Dendritic cell treated with granulocyte-macrophage colony-stimulating factor and Interleukin-4, amounts not matched to agents 40 ng/mL and 50 ng/mL, for 4 days (primary cell): ENCODE data around the gene SMC1A.
"Not testable (repeated sequence)": the region's sequence is repeated elsewhere in the genome, so short reads cannot be mapped to it uniquely, and the experiment has no call there.

Source experiments
- H3K27ac Mint-ChIP-seq: one replicate; pipeline ENCODE4 v1.8.0; 2022; ENCODE audit warnings: mild to moderate bottlenecking, mixed read lengths
- H3K27me3 Mint-ChIP-seq: one replicate; pipeline ENCODE4 v1.8.0; 2022; ENCODE audit warnings: mild to moderate bottlenecking, mixed read lengths
- H3K36me3 Mint-ChIP-seq: one replicate; pipeline ENCODE4 v1.8.0; 2022; ENCODE audit warnings: low read depth, mixed read lengths
- H3K4me1 Mint-ChIP-seq: one replicate; pipeline ENCODE4 v1.8.0; 2022; ENCODE audit warnings: low read depth, mixed read lengths
- H3K4me3 Mint-ChIP-seq: one replicate; pipeline ENCODE4 v1.8.0; 2022; ENCODE audit warnings: mild to moderate bottlenecking, moderate library complexity, mixed read lengths
- H3K9me3 Mint-ChIP-seq: one replicate; pipeline ENCODE4 v1.8.0; 2022; ENCODE audit warnings: mixed read lengths
- intact Hi-C: fragments of 100-400 bp; cut with micrococcal nuclease; formaldehyde crosslinking; loops from one replicate; pipeline ENCODE4 v1.15.0; 2022

SMC1A gene

DNA sequence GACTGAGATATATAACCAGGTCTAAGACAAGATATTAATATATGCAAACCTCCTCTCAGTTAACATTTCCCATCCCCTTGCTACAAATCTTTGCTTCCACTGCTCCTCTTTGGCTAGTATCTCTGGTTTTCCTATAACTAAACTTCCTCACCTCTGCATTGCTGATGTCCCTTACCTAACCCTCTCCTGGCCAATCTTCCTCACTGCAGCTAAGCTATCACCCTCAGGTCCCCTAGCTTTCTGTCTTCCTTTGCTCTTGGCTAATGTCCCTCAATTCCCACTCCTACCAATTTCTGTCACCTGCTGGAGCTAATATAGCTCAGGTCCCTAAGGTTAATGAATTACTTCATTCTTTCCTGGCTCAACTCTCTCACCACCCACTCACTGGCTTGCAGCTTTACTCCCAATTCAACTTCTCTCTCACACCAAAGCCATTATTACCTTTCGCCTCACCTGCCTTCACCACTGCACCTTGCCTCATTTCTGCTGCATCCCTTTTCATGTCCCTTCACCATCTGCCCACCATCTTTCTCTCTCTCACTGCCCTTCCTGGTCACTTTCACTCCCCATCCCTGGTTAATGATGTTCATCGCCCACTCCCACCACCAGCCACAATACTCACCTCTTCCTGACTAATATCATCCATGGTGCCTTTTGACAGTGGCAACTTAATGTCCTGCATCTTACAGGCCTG lies 26.7 kb downstream of the SMC1A start:
- Mint-ChIP-seq H3K27me3 (no peaks in the 10 kb centered on the region), H3K9me3 (no peaks in the 10 kb centered on the region), H3K36me3 (peaks cover 73% of the 10 kb centered on the region), H3K4me1 (no peaks in the 10 kb centered on the region), H3K4me3 (no peak overlapping the region), H3K27ac (no peak overlapping the region)
- intact Hi-C loops, result no loop called here

DNA sequence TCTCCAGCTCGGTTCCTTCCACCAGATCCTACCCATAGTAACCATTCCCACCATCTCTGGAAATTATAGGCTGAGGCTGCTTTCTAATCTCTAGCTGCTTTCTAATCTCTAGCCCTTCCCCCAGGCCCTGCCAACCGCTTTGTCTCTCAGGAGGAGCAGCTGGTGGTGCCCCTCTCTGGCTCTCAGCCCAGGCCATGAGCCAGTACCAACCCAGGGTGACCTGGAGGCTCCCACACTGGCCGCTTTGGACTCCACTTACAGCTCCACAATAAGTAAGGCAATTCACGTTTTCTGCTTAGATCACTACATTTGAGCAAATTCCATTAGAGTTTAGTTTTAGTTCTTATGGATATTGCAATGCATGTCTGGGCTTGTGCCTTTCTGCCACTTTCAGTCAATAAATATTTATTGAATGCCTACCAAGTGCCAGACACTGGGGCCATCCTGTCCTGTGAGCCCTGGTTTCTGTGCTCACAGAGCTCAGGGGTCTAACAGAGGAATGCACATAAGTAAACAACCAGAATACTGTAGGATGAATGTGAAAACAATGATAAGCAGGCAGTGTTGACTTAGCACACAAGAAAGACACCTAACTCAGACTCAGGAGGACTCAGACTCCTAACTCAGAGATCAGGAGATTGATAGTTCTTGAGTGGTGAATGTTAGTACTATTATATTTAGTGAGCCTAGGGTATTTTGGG lies 38.9 kb downstream of the SMC1A start:
- H3K4me1 Mint-ChIP-seq, result no peaks in the 10 kb centered on the region
- no peak overlapping the region for H3K4me3 Mint-ChIP-seq
- no peaks in the 10 kb centered on the region for H3K9me3 Mint-ChIP-seq
- no peaks in the 10 kb centered on the region for H3K27me3 Mint-ChIP-seq
- peaks cover 72% of the 10 kb centered on the region for H3K36me3 Mint-ChIP-seq
- H3K27ac Mint-ChIP-seq, result no peak overlapping the region
- intact Hi-C loops, result no loop called here

DNA sequence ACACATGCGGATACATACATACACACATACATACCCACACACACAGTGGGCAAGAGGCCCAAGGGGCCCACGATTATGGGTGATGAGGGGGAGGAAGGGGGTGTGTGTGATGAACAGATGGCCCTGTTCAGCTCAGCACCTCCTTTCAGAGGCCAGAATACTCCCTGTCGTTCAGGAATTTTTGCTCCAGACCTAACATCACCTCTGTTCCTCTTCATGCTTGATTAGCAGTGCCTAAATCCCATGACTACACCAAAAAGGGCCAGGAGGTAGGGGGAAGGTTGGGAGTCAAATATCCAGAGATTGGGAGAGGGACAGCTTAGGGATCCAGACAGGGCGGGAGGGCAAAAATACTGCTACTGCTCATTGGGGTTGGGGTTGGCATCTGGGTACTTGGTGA lies 42.7 kb downstream of the SMC1A start:
- H3K4me1 Mint-ChIP-seq, result peaks cover 14% of the 10 kb centered on the region
- intact Hi-C loops, result loop anchor here (10.0 kb wide), 2 partner anchors 55 to 95 kb away; partner anchors contain the start of gene IQSEC2
- H3K4me3 Mint-ChIP-seq, result no peak overlapping the region
- no peak overlapping the region for H3K27ac Mint-ChIP-seq
- peaks cover 72% of the 10 kb centered on the region for H3K36me3 Mint-ChIP-seq
- H3K27me3 Mint-ChIP-seq, result no peaks in the 10 kb centered on the region
- H3K9me3 Mint-ChIP-seq, result no peaks in the 10 kb centered on the region

DNA sequence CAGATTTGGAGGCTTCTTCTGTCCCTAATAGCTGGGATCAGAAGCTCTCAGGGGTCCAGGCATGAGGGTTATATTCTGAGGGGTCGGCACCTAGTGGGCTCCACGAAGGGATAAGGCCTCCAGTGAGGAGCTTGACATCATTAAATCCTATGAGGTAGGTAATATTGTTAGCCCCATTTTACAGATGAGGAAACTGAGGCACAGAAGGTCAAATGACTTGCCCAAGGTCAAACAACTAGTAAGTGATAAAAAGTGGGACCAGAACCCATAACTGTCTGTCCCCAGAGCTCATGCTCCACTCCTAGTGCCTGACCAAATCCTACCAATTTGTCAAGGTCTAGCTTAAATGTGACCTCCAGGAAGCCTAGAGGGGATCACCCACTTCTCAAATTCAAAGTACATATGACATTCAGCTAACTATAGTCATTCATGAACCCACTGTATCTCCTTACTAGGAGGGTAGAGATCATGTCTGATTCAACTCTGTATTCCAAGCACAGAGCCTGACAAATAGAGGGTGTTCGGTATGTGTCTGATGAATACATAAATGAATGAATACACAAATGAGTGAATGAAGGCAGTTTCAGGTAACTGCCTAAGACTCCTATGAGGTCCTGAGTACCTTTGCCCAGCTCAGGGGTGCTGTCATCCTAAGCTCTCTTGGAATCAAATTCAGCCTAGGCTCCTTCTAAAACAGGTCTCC lies 43.3 kb downstream of the SMC1A start:
- Mint-ChIP-seq H3K9me3 (no peaks in the 10 kb centered on the region), H3K27me3 (no peaks in the 10 kb centered on the region), H3K36me3 (peaks cover 66% of the 10 kb centered on the region), H3K4me1 (peaks cover 20% of the 10 kb centered on the region), H3K4me3 (no peak overlapping the region), H3K27ac (no peak overlapping the region)
- intact Hi-C loops, result loop anchor here (10.0 kb wide), 2 partner anchors 54 to 94 kb away; partner anchors contain the start of gene IQSEC2

DNA sequence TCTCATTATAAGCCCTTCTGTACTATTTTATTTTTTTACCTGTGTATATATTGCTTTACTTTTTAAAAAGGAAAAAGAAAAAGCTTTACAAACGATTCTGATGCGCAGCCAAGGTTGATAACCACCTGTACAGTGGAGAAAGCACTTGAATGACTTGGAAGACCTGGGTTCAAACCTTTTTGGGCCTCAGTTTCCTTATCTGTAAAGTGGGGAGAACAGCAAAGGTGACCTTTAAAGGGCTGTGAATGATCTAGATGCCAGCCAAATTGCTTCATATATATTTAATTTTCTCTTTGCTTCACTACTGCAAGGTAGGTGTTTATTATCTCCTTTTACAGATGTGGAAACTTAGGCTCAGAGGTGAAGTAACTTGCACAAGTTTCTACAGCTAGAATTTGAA lies 45.0 kb downstream of the SMC1A start:
- H3K27me3 Mint-ChIP-seq, result no peaks in the 10 kb centered on the region
- peaks cover 49% of the 10 kb centered on the region for H3K36me3 Mint-ChIP-seq
- H3K4me3 Mint-ChIP-seq, result no peak overlapping the region
- intact Hi-C loops, result loop anchor here (10.0 kb wide), 2 partner anchors 53 to 93 kb away; partner anchors contain the start of gene IQSEC2
- H3K9me3 Mint-ChIP-seq, result no peaks in the 10 kb centered on the region
- H3K4me1 Mint-ChIP-seq, result peaks cover 30% of the 10 kb centered on the region
- H3K27ac Mint-ChIP-seq, result no peak overlapping the region

DNA sequence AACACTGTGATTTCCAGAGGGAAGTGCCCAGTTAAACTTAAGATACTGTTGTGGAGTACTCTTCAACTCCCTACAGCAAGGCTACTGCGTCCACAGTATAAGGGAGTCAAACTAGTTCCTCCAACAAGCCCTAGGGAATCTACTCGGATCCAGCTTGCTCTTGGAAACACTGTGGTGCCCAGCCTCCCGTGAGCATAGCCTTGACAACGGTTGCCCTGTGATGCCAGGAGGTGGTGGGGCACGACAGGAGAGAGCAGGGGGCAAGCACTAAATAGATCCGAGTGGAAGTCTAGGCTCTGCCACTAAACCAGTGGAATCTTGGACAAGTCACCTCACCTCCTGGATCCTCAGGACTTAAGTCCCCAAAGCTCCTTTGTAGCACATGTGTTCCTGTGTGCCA lies 45.6 kb downstream of the SMC1A start:
- no peaks in the 10 kb centered on the region for H3K9me3 Mint-ChIP-seq
- no peak overlapping the region for H3K27ac Mint-ChIP-seq
- H3K36me3 Mint-ChIP-seq, result peaks cover 43% of the 10 kb centered on the region
- H3K4me1 Mint-ChIP-seq, result peaks cover 30% of the 10 kb centered on the region
- H3K4me3 Mint-ChIP-seq, result no peak overlapping the region
- no peaks in the 10 kb centered on the region for H3K27me3 Mint-ChIP-seq
- intact Hi-C loops, result loop anchor here (10.0 kb wide), 2 partner anchors 52 to 92 kb away; partner anchors contain the start of gene IQSEC2

DNA sequence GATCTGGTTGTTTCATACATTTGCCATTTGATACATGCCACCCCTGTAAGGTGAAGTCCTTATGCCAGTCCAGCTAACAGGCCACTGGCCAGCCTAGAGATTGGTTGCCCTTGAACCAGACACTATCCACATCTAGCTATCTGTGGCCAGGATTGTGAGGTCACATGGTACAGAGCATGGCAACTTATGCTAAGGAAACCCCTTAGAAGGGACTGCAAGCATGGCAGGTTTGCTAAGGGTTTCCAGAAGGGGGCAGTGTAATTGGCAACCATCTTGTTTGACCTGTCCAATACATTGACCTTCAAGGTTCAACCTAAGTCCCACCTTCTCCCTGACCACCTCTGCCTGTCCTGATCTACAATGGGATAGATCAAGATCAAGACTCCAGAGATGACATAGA lies 47.5 kb downstream of the SMC1A start:
- no peaks in the 10 kb centered on the region for H3K27me3 Mint-ChIP-seq

DNA sequence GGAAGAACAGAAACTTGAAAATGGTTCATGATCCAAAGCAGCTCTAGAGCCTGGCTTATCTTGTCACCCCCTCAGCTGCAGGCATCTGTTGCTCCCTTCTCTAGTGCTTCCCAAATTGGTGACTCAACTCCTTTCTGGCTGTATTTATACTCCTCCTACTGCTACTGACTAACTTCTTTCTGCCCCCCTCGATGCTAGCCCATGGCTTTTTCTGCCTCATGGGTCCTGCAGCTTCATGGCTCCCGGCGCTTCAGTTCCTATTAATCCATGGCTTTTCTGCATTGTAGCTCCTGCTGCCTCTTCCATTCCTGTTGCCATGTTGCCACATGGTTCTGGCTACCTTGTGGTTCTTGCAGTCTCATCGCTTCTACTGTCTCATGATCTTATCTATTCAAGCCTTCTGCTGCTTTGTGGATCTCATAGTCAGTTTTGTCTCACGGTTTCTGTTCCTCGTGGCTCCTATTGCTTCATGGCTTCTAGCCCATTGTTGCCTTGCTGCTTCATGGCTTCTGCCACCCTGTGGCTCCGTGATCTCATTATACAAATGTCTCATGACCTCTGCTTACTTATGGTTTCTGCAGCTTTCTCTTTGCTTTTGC lies 48.1 kb downstream of the SMC1A start:
- peak overlapping the region; percentile 77 for H3K27ac Mint-ChIP-seq
- H3K36me3 Mint-ChIP-seq, result peaks cover 17% of the 10 kb centered on the region
- no peaks in the 10 kb centered on the region for H3K9me3 Mint-ChIP-seq
- H3K27me3 Mint-ChIP-seq, result no peaks in the 10 kb centered on the region
- H3K4me3 Mint-ChIP-seq, result peak overlapping the region; percentile 37
- intact Hi-C loops, result loop anchor here (10.0 kb wide), 2 partner anchors 50 to 90 kb away; partner anchors contain the start of gene IQSEC2
- peaks cover 30% of the 10 kb centered on the region for H3K4me1 Mint-ChIP-seq

More for the DNA sequence above, 47.5 kb downstream of the SMC1A start:
- peaks cover 30% of the 10 kb centered on the region for H3K4me1 Mint-ChIP-seq
- peak overlapping the region; percentile 77 for H3K27ac Mint-ChIP-seq
- H3K36me3 Mint-ChIP-seq, result peaks cover 23% of the 10 kb centered on the region
- intact Hi-C loops, result loop anchor here (10.0 kb wide), 2 partner anchors 50 to 90 kb away; partner anchors contain the start of gene IQSEC2
- H3K4me3 Mint-ChIP-seq, result no peak overlapping the region
- no peaks in the 10 kb centered on the region for H3K9me3 Mint-ChIP-seq

DNA sequence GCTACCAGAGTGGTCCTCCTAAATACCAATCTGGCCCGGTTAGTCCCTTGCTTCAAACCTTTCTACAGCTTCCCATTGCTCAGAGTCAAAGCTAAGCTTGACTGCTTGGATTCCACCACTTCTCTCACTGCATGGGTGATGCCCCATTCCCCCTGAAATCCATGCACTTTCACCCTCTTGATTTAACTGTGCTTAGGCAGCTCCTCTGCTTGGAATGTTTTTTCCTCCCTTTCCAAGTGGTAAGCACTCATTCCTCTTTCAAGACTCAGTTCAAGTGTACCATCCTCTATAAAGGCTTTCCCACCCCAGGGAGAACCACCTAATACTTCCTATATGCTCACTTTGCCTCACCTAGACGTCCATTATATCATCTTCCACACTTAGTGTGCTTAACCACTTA lies 49.1 kb downstream of the SMC1A start:
- H3K4me3 Mint-ChIP-seq, result no peak overlapping the region
- no peaks in the 10 kb centered on the region for H3K27me3 Mint-ChIP-seq
- H3K27ac Mint-ChIP-seq, result peak overlapping the region; percentile 62
- peaks cover 30% of the 10 kb centered on the region for H3K4me1 Mint-ChIP-seq
- no peaks in the 10 kb centered on the region for H3K9me3 Mint-ChIP-seq
- intact Hi-C loops, result loop anchor here (10.0 kb wide), 2 partner anchors 49 to 89 kb away; partner anchors contain the start of gene IQSEC2
- H3K36me3 Mint-ChIP-seq, result peaks cover 10% of the 10 kb centered on the region

DNA sequence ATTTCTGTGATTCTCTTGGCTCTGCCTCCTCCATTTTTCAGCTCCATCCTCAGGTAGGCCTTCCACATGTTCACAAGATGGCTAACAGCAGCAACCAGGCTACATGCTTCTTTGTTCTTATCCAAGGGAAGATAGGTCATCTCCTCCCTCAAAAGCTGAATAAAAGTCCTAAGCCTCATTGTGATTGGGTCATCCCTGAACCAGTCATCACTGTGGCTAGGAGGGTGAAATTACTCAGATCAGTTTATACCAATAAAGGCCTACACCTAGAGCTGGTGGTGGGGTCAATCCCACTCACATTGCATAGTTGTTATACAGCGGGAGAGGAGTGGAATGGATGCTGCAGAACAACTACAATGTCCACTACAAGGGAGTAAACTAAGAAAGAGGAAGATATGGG lies 56.0 kb downstream of the SMC1A start:
- H3K27ac Mint-ChIP-seq, intact Hi-C loops, H3K36me3 Mint-ChIP-seq, H3K9me3 Mint-ChIP-seq, H3K27me3 Mint-ChIP-seq, H3K4me1 Mint-ChIP-seq, H3K4me3 Mint-ChIP-seq: not testable (repeated sequence)

DNA sequence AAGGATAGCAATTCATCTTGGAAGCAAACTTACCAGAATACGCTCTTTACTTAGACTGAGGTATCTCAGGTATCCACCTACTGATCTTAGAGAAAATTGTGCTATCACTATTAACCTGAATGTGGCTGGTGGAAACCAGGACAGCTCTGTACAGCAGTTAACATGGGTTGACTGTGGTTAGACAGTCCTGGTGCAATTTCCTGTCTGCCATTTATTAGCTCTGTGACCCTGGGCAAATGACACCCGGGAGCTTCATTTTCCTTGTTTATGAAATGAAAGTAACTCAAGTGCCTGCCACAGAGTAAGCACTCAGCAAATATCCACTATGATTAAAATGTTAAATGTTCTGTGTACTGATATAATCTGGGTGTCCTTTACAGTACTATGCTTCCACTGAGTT lies 60.0 kb downstream of the SMC1A start:
- intact Hi-C loops, result no loop called here
- Mint-ChIP-seq H3K4me3 (no peak overlapping the region), H3K36me3 (no peaks in the 10 kb centered on the region), H3K9me3 (no peaks in the 10 kb centered on the region), H3K27me3 (no peaks in the 10 kb centered on the region), H3K4me1 (peaks cover 14% of the 10 kb centered on the region), H3K27ac (no peak overlapping the region)

DNA sequence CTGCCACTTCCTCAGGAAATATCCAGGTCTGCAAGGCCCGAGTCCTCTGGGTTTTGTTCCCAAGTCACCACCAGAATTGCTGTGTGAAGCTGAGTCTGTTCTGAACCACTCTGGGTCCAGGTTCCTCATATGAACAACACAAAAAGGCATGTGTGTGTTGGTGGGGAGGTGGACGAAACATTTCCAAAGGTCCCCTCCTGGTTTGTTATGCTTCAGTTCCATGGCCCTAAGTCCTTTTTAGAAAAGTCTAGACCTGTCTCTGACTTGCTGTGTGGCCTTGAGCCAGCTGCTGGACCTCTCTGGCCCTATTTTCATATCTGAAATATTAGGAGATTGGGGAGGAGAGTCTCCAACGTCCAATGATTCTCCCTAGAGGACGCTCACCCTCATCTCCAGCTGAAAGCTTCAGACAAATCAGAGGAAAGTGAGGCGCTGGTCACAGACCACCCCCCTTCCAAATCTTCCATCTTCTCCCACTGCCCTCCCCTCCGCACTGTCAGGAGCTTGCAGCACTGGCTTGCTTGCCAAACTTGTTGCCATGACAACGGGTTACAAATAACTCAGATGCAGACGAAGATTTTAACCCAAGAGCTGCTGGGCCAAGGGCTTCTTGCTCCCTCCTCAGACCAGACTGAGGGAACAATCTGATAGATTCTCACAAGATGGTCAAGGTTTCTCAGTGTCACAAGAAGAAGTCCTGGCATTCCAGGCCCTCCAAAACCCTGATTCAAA lies 64.5 kb downstream of the SMC1A start:
- peaks cover 8% of the 10 kb centered on the region for H3K9me3 Mint-ChIP-seq
- no peaks in the 10 kb centered on the region for H3K36me3 Mint-ChIP-seq
- H3K4me3 Mint-ChIP-seq, result no peak overlapping the region
- no peaks in the 10 kb centered on the region for H3K27me3 Mint-ChIP-seq
- intact Hi-C loops, result no loop called here
- peaks cover 24% of the 10 kb centered on the region for H3K4me1 Mint-ChIP-seq
- no peak overlapping the region for H3K27ac Mint-ChIP-seq

DNA sequence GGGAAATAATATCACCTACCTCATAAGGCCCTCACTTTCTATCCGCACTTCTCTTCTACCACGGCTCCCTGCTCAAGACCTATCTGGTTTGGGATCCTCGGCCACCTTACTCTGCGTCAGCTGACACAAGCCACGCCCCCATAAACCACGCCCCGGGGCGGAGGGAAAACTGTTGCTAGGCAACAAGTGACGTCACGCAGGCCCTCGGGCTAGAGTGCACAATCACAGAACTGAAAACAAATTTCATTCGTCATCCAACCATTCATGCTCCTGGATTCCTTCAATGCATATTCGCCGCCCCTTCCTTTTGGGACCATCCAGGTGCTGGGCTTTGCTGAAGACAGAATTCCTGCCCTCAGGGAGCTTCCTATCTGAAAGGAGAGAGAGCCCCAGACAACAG lies 66.3 kb downstream of the SMC1A start:
- H3K9me3 Mint-ChIP-seq, result peaks cover 8% of the 10 kb centered on the region
- H3K27me3 Mint-ChIP-seq, result no peaks in the 10 kb centered on the region
- H3K36me3 Mint-ChIP-seq, result no peaks in the 10 kb centered on the region
- intact Hi-C loops, result no loop called here
- no peak overlapping the region for H3K4me3 Mint-ChIP-seq
- H3K27ac Mint-ChIP-seq, result no peak overlapping the region
- H3K4me1 Mint-ChIP-seq, result peaks cover 20% of the 10 kb centered on the region
